ENCODE data around the gene ABCG4.
"Not testable (repeated sequence)": the region's sequence is repeated elsewhere in the genome, so short reads cannot be mapped to it uniquely, and the experiment has no call there.

ABCG4 gene

GRCh38 chr11:119181677-119182412 lies 33.0 kb downstream of the ABCG4 start:
- no peak for DNase-seq (ENCODE audit: low read depth in 2 of 2)

GRCh38 chr11:119184399-119184798 lies 35.5 kb downstream of the ABCG4 start:
- DNase-seq (ENCODE audit: low read depth in 2 of 2) = not testable (repeated sequence)

- DNase-seq (ENCODE audit: low read depth in 2 of 2) = no peak
Measured at GRCh38 chr11:119185981-119186634, 37.3 kb downstream of the ABCG4 start.

- no peak for DNase-seq (ENCODE audit: low read depth in 2 of 2)
Measured at GRCh38 chr11:119187123-119187892, 38.5 kb downstream of the ABCG4 start.

- no peak for DNase-seq (ENCODE audit: low read depth in 2 of 2)
Measured at GRCh38 chr11:119188067-119188466, 39.2 kb downstream of the ABCG4 start.

- no peak for DNase-seq (ENCODE audit: low read depth in 2 of 2)
Measured at GRCh38 chr11:119188887-119189286, 40.0 kb downstream of the ABCG4 start.

- DNase-seq (ENCODE audit: low read depth in 2 of 2) = no peak
Measured at GRCh38 chr11:119189393-119189792, 40.5 kb downstream of the ABCG4 start.

GRCh38 chr11:119190531-119190930 lies 41.7 kb downstream of the ABCG4 start:
- no peak for DNase-seq (ENCODE audit: low read depth in 2 of 2)

- DNase-seq (ENCODE audit: low read depth in 2 of 2) = not testable (repeated sequence)
Measured at GRCh38 chr11:119191265-119191664, 42.4 kb downstream of the ABCG4 start.

- DNase-seq (ENCODE audit: low read depth in 2 of 2) = no peak
Measured at GRCh38 chr11:119192111-119192510, 43.3 kb downstream of the ABCG4 start.

GRCh38 chr11:119193001-119193400 lies 44.1 kb downstream of the ABCG4 start:
- no peak for DNase-seq (ENCODE audit: low read depth in 2 of 2)

- no peak for DNase-seq (ENCODE audit: low read depth in 2 of 2)
Measured at GRCh38 chr11:119193626-119194025, 44.8 kb downstream of the ABCG4 start.

GRCh38 chr11:119194811-119195440 lies 46.1 kb downstream of the ABCG4 start:
- no peak for DNase-seq (ENCODE audit: low read depth in 2 of 2)

- no peak for DNase-seq (ENCODE audit: low read depth in 2 of 2)
Measured at GRCh38 chr11:119195680-119196079, 46.8 kb downstream of the ABCG4 start.

- peak in 1 of 2 donors; percentile 34 for DNase-seq (ENCODE audit: low read depth in 2 of 2)
Measured at GRCh38 chr11:119196833-119197483, 48.1 kb downstream of the ABCG4 start.

- no peak for DNase-seq (ENCODE audit: low read depth in 2 of 2)
Measured at GRCh38 chr11:119198925-119199324, 50.1 kb downstream of the ABCG4 start.

- not testable (repeated sequence) for DNase-seq (ENCODE audit: low read depth in 2 of 2)
Measured at GRCh38 chr11:119201236-119201635, 52.4 kb downstream of the ABCG4 start.

- DNase-seq (ENCODE audit: low read depth in 2 of 2) = no peak
Measured at GRCh38 chr11:119202554-119202953, 53.7 kb downstream of the ABCG4 start.

- no peak for DNase-seq (ENCODE audit: low read depth in 2 of 2)
Measured at GRCh38 chr11:119204066-119204465, 55.2 kb downstream of the ABCG4 start.

- no peak for DNase-seq (ENCODE audit: low read depth in 2 of 2)
Measured at GRCh38 chr11:119205080-119205479, 56.2 kb downstream of the ABCG4 start.

Data from stimulated activated CD8-positive, alpha-beta memory T cell treated with anti-CD3 and anti-CD28 coated beads, Interleukin-2, amount 100 ng/mL, for 48 hours (primary cell).